ENCODE measurements around the gene CDNF.

CDNF gene

GRCh38 chr10:14787938-14788337 is 49.9 kb downstream of the CDNF start:
- no peak for TF ChIP-seq CTCF (IDR thresholded peaks at IDR 0.05; ENCODE audit: insufficient read depth, low read depth, low read length, missing control alignments)
- no peak overlapping the region for H3K4me3 ChIP-seq (ENCODE audit: low read depth, low read length)
- DNase-seq (ENCODE audit: low read depth), result no peak

- no peak for DNase-seq (ENCODE audit: low read depth)
- H3K4me3 ChIP-seq (ENCODE audit: low read depth, low read length), result no peak overlapping the region
- no peak for TF ChIP-seq CTCF (IDR thresholded peaks at IDR 0.05; ENCODE audit: insufficient read depth, low read depth, low read length, missing control alignments)
Measured at GRCh38 chr10:14784459-14785055, 53.3 kb downstream of the CDNF start.

- no peak for DNase-seq (ENCODE audit: low read depth)
Measured at GRCh38 chr10:14782691-14783363, 55.0 kb downstream of the CDNF start.

GRCh38 chr10:14781763-14782162 is 56.1 kb downstream of the CDNF start:
- no peak for DNase-seq (ENCODE audit: low read depth)
- H3K4me3 ChIP-seq (ENCODE audit: low read depth, low read length), result no peak overlapping the region
- no peak for TF ChIP-seq CTCF (IDR thresholded peaks at IDR 0.05; ENCODE audit: insufficient read depth, low read depth, low read length, missing control alignments)

More at GRCh38 chr10:14782691-14783363, 55.0 kb downstream of the CDNF start:
- TF ChIP-seq CTCF (IDR thresholded peaks at IDR 0.05; ENCODE audit: insufficient read depth, low read depth, low read length, missing control alignments), result no peak
- no peak overlapping the region for H3K4me3 ChIP-seq (ENCODE audit: low read depth, low read length)

GRCh38 chr10:14779001-14779651 is 58.7 kb downstream of the CDNF start:
- no peak overlapping the region for H3K4me3 ChIP-seq (ENCODE audit: low read depth, low read length)
- no peak for TF ChIP-seq CTCF (IDR thresholded peaks at IDR 0.05; ENCODE audit: insufficient read depth, low read depth, low read length, missing control alignments)
- no peak for DNase-seq (ENCODE audit: low read depth)

- no peak for DNase-seq (ENCODE audit: low read depth)
- H3K4me3 ChIP-seq (ENCODE audit: low read depth, low read length), result no peak overlapping the region
- TF ChIP-seq CTCF (IDR thresholded peaks at IDR 0.05; ENCODE audit: insufficient read depth, low read depth, low read length, missing control alignments), result no peak
Measured at GRCh38 chr10:14776546-14776945, 61.3 kb downstream of the CDNF start.

All from GM12865 (cell line).